ENCODE data around the gene ZWILCH.

GRCh38 chr15:66542896-66543295 is 37.8 kb downstream of the ZWILCH start:
- TF ChIP-seq TAF1 (IDR thresholded peaks at IDR 0.05; ENCODE audit: borderline replicate concordance, low read depth, low read length): no peak
- no peak for TF ChIP-seq POLR2AphosphoS5 (IDR thresholded peaks at IDR 0.05; ENCODE audit: low read depth, low read length)
- TF ChIP-seq POLR2A (IDR thresholded peaks at IDR 0.05; ENCODE audit: low read depth, low read length): no peak

Data from GM12892 (cell line).